K562 (cell line): ENCODE data around the gene BRICD5. TPM values are rescaled to one million over a fixed set of nuclear protein-coding genes. Genes with fewer than 3 reads are reported as not detected.

Source experiments
- ATAC-seq: fragments of 200-7000 bp; cut with Tn5 transposase; 3 replicates; pipeline ENCODE4 v1.9.1; 2020; ENCODE audit warnings: moderate library complexity
- BruUV-seq: library from RNA; stranded (reverse); fragments of 400-500 nt; replicated peaks from 2 replicates; lab custom pipeline; 2021; lab: Mats Ljungman, UMichigan
- CTCF ChIA-PET: fragments of 300-600 bp; formaldehyde crosslinking; extraction: SDS; loops from one replicate; lab custom pipeline; 2021; ENCODE audit warnings: low intra/inter-chr PET ratio; lab: Yijun Ruan, JAX
- POLR2A ChIA-PET: fragments of 300-600, 350-650 bp; sonication (Branson Sonifier 250); formaldehyde crosslinking; extraction: SDS; loops from one replicate; lab custom pipeline; 2021; ENCODE audit warnings: antibody characterized with exemption, inconsistent platforms; lab: Yijun Ruan, JAX
- DNase-seq, 4 experiments: peaks; one replicate each; pipeline versions ENCODE4 v3.0.0 to v3.0.0-alpha.2; 2011 to 2018; ENCODE audit warnings: low spot score in 3 of 4, mixed read lengths in 3 of 4; ENCODE audit errors: extremely low read depth in 1 of 4
- FAIRE-seq: peaks from 2 replicates; lab custom pipeline; 2011; peaks lifted over from hg19 to GRCh38; lab: Jason Lieb, UNC
- H2AFZ ChIP-seq: 2 replicates; pipeline ENCODE4 v1.6.0; 2011; ENCODE audit warnings: low read depth, low read length, control low read depth, inconsistent platforms
- H3K27ac ChIP-seq: fragments of 200-600 bp; 3 replicates; pipeline ENCODE4 v1.8.0; 2011; ENCODE audit warnings: low read depth, mild to moderate bottlenecking, control low read depth, inconsistent platforms, low read length, moderate library complexity, mixed read lengths; ENCODE audit errors: extremely low read depth
- H3K27me3 ChIP-seq, 2 experiments: fragments of 300-600 bp in 1 of 2; 2 replicates in 1 of 2; 3 replicates in 1 of 2; pipeline versions ENCODE4 v1.6.0 to v1.8.0; 2011; ENCODE audit warnings: inconsistent platforms in 2 of 2, low read length in 2 of 2, mild to moderate bottlenecking in 1 of 2, mixed read lengths in 1 of 2, moderate library complexity in 1 of 2; ENCODE audit not compliant: control insufficient read depth in 2 of 2, insufficient read depth in 2 of 2
- H3K36me3 ChIP-seq: fragments of 300-600 bp; 3 replicates; pipeline ENCODE4 v1.8.0; 2011; ENCODE audit warnings: mild to moderate bottlenecking, low read length, inconsistent platforms; ENCODE audit not compliant: control insufficient read depth, insufficient read depth
- H3K4me1 ChIP-seq, 2 experiments: fragments of 200-600 bp in 1 of 2; replicated peaks in 1 of 2; 2 replicates in 1 of 2; 3 replicates in 1 of 2; pipeline versions ENCODE4 v1.5.1 to v1.8.0; 2011; ENCODE audit warnings: inconsistent platforms in 2 of 2, low read length in 2 of 2, mild to moderate bottlenecking in 1 of 2, mixed read lengths in 1 of 2, moderate library complexity in 1 of 2; ENCODE audit not compliant: control insufficient read depth in 2 of 2, insufficient read depth in 2 of 2
- H3K4me2 ChIP-seq: 2 replicates; pipeline ENCODE4 v1.6.1; 2011; ENCODE audit warnings: low read length, control low read depth, inconsistent platforms, mixed read lengths; ENCODE audit not compliant: insufficient read depth
- H3K4me3 ChIP-seq: fragments of 200-600 bp; sonication (generic), shearing (Covaris generic); 2 replicates; pipeline ENCODE4 v1.5.1; 2016; ENCODE audit warnings: control low read depth, inconsistent platforms
- H3K79me2 ChIP-seq: fragments of 200-600 bp; 3 replicates; pipeline ENCODE4 v1.8.0; 2011; ENCODE audit warnings: low read length, inconsistent platforms; ENCODE audit not compliant: control insufficient read depth, insufficient read depth
- H3K9ac ChIP-seq, 2 experiments: 2 replicates each; pipeline versions ENCODE4 v1.6.0 to v1.6.1; 2011; ENCODE audit warnings: low read depth in 2 of 2, low read length in 2 of 2, control low read depth in 1 of 2, inconsistent platforms in 1 of 2, mild to moderate bottlenecking in 1 of 2, mixed read lengths in 1 of 2; ENCODE audit not compliant: insufficient read depth in 1 of 2
- H3K9me1 ChIP-seq: one replicate; pipeline ENCODE4 v1.6.0; 2011; ENCODE audit warnings: inconsistent platforms, mild to moderate bottlenecking, low read length, moderate library complexity; ENCODE audit not compliant: control insufficient read depth, insufficient read depth
- H3K9me3 ChIP-seq: replicated peaks from 2 replicates; pipeline ENCODE4 v1.5.1; 2011; ENCODE audit warnings: low read depth, low read length, inconsistent platforms; ENCODE audit not compliant: control insufficient read depth, insufficient read depth
- H4K20me1 ChIP-seq: replicated peaks from 2 replicates; pipeline ENCODE4 v1.6.1; 2011; ENCODE audit warnings: low read length, inconsistent platforms, mixed read lengths; ENCODE audit not compliant: control insufficient read depth, insufficient read depth
- AFF1 ChIP-seq, 2 experiments: fragments of 450-650 bp; IDR thresholded peaks; 2 replicates each; pipeline ENCODE4 v1.6.1; 2018; ENCODE audit warnings: mild to moderate bottlenecking in 2 of 2, low read depth in 1 of 2; ENCODE audit not compliant: partially characterized antibody in 2 of 2
- BCOR ChIP-seq: fragments of 450-650 bp; IDR thresholded peaks from 2 replicates; pipeline ENCODE4 v1.6.1; 2016
- HMG20B ChIP-seq: fragments of 250-450 bp; sonication (Bioruptor Pico); IDR thresholded peaks from 2 replicates; pipeline ENCODE4 v1.5.0; 2021; ENCODE audit warnings: mild to moderate bottlenecking
- KDM1A ChIP-seq, 2 experiments: fragments of 450-650 bp; IDR thresholded peaks; 2 replicates each; pipeline ENCODE4 v1.6.1; 2016; ENCODE audit warnings: mild to moderate bottlenecking in 2 of 2
- MEF2A ChIP-seq: IDR thresholded peaks from 2 replicates; pipeline ENCODE4 v1.6.1; 2011; ENCODE audit warnings: low read depth, mild to moderate bottlenecking, low read length, moderate library complexity; ENCODE audit not compliant: control insufficient read depth
- WGBS: fragments of 100-300 bp; shearing (Covaris generic); methylation state at CpG from one replicate; pipeline ENCODE4 v1.1.6; 2016; ENCODE audit warnings: low coverage, mixed read lengths; ENCODE audit not compliant: insufficient coverage; ENCODE audit errors: missing lambda C conversion rate; 5-methylcytosine and 5-hydroxymethylcytosine counted together
- in situ Hi-C: fragments of 300-500 bp; cut with MboI; formaldehyde crosslinking; loops from 4 replicates; pipeline ENCODE4 v1.15.0; 2018; ENCODE audit warnings: inconsistent platforms, mixed read lengths
- intact Hi-C: fragments of 100-400 bp; cut with micrococcal nuclease; formaldehyde crosslinking; loops from 2 replicates; pipeline ENCODE4 v1.14.2; 2022
- polyA plus RNA-seq, 8 experiments: library from polyadenylated mRNA; depleted of rRNA in 4 of 8; stranded (reverse) in 5 of 8; unstranded in 3 of 8; fragments of >200 nt; fragmentation: Nextera tagmentation in 2 of 8; fragmentation: Illumina TruSeq in 1 of 8; extraction: Ambion mirVana in 2 of 8; extraction: Trizol in 1 of 8; gene quantifications; 2 replicates each; pipeline versions ENCODE4 v1.2.1 to v1.2.3, GENCODE V29; 2011 to 2014; ENCODE audit warnings: inconsistent platforms in 1 of 8, missing spikeins in 1 of 8
- total RNA-seq, 7 experiments: library from RNA; depleted of rRNA in 6 of 7; stranded (reverse); fragments of >200 nt in 6 of 7; fragmentation: Illumina TruSeq in 2 of 7; extraction: Trizol in 2 of 7; gene quantifications; 2 replicates each; pipeline versions ENCODE4 v1.2.1 to v1.2.3, GENCODE V29; 2011 to 2021; ENCODE audit warnings: low replicate concordance in 1 of 7

Gene BRICD5
- total and polyA plus RNA-seq, 9 of the 15 experiments (the other 6 are each of a cell fraction or from before 2014, with no cell fraction given) = 0.24 to 15.1 (median 2.4) TPM; not detected in 1

- TF ChIP-seq AFF1 (IDR thresholded peaks at IDR 0.05; ENCODE audit: low read depth in 1 of 2, partially characterized antibody in 2 of 2) (no peak), MEF2A (no peak)
Measured at GRCh38 chr16:2199621-2200139, 11.0 kb downstream of the BRICD5 start (continued).

GRCh38 chr16:2199095-2199494 lies 11.6 kb downstream of the BRICD5 start:
- Histone ChIP-seq H3K4me2 (no peak overlapping the region), H3K9me3 (no peaks in the 10 kb centered on the region), H2AFZ (no peak overlapping the region), H3K27ac (no peak overlapping the region), H3K79me2 (no peaks in the 10 kb centered on the region), H3K9ac (peak overlapping the region in 1 of 2 experiments; percentile 55; a peak in 1 of 4 replicates), H3K27me3 (peaks cover 0 to 5% of the 10 kb centered on the region in 2 experiments; a peak in 2 of 5 replicates), H3K4me3 (no peak overlapping the region), H3K9me1 (no peaks in the 10 kb centered on the region), H3K4me1 (peaks cover 3 to 50% of the 10 kb centered on the region in 2 experiments; a peak in 4 of 5 replicates), H3K36me3 (no peaks in the 10 kb centered on the region), H4K20me1 (0 out of 2 replicates have a peak, but pooled peaks cover 3% of the 10 kb centered on the region)
- FAIRE-seq = no peak
- no peak for ATAC-seq
- in situ Hi-C loops (no loop called here), intact Hi-C loops (loop anchor here (5.0 kb wide), 2 partner anchors 53 to 298 kb away; partner anchors contain the start of gene ECI1)
- ChIA-PET POLR2A (interaction anchor here (0.5 to 1.2 kb wide), 6 partner anchors 9 to 802 kb away, joined by 3 to 6 read pairs (median 4); partner anchors contain the start of genes ECI1 and TRAF7), CTCF (no interaction called here)
- TF ChIP-seq BCOR (peak; percentile 82), HMG20B (no peak), KDM1A (IDR thresholded peaks at IDR 0.05) (peak in 1 of 2 experiments; percentile 62; a peak in 2 of 4 replicates)
- no peak for DNase-seq
- 28% methylated on average over 4 of the region's 5 CpGs for WGBS
- no TSS peak for BruUV-seq
